GM23248 (cell line): ENCODE data around the gene MRTFA.
"Not testable (repeated sequence)": the region's sequence is repeated elsewhere in the genome, so short reads cannot be mapped to it uniquely, and the experiment has no call there.

Source experiments
- EZH2 ChIP-seq: fragments of 200-600 bp; sonication (generic); IDR thresholded peaks from 2 replicates; pipeline ENCODE4 v1.6.1; 2018; ENCODE audit warnings: antibody characterized with exemption, mild to moderate bottlenecking; ENCODE audit not compliant: insufficient read depth, poor library complexity, severe bottlenecking
- EZH2phosphoT487 ChIP-seq: fragments of 200-600 bp; sonication (generic); IDR thresholded peaks from 2 replicates; pipeline ENCODE4 v1.6.1; 2018; ENCODE audit warnings: antibody characterized with exemption, moderate library complexity, mild to moderate bottlenecking, low read depth; ENCODE audit not compliant: insufficient read depth

- TF ChIP-seq EZH2, EZH2phosphoT487: not testable (repeated sequence)
Observed at GRCh38 chr22:40676166-40676565, 39.6 kb upstream of the MRTFA start.
